Adrenal gland (tissue), 12 donors: ENCODE data around the gene TIPARP. TPM values are rescaled to one million over a fixed set of nuclear protein-coding genes. Genes with fewer than 3 reads are reported as not detected.

Experiments
- DNase-seq, 7 donors: peaks; one replicate each; pipeline ENCODE4 v3.0.0-alpha.2; 2019 to 2020
- H3K27ac ChIP-seq, 5 donors: fragments of 200-600 bp; sonication (generic) in 4 of 5; 1 replicate in 3 of 5; 2 replicates in 2 of 5; pipeline versions ENCODE4 v1.5.1 to v1.8.0; 2016 to 2020; ENCODE audit warnings: mild to moderate bottlenecking in 1 of 5
- H3K27me3 ChIP-seq: fragments of 200-600 bp; 2 replicates; pipeline ENCODE4 v1.8.0; 2021
- H3K36me3 ChIP-seq, 2 donors: fragments of 200-600 bp; replicated peaks in 1 of 2; 1 replicate in 1 of 2; 2 replicates in 1 of 2; pipeline versions ENCODE4 v1.5.1 to v1.8.0; 2018 to 2022
- H3K4me1 ChIP-seq, 2 donors: fragments of 200-600 bp; replicated peaks in 1 of 2; 1 replicate in 1 of 2; 2 replicates in 1 of 2; pipeline versions ENCODE4 v1.5.1 to v1.8.0; 2018 to 2021
- H3K4me3 ChIP-seq, 4 donors: fragments of 200-600 bp; sonication (generic) in 3 of 4; one replicate each; pipeline ENCODE4 v1.5.1; 2016 to 2018
- H3K9me3 ChIP-seq, 3 donors: fragments of 200-600 bp; sonication (generic) in 1 of 3; replicated peaks in 1 of 3; 1 replicate in 2 of 3; 2 replicates in 1 of 3; pipeline versions ENCODE4 v1.5.1 to v1.8.0; 2016 to 2021
- CTCF ChIP-seq, 6 experiments: fragments of 450-650 bp in 4 of 6; fragments of 200-600 bp in 2 of 6; sonication (generic) in 1 of 6; IDR thresholded peaks; 1 replicate in 5 of 6; 2 replicates in 1 of 6; pipeline versions ENCODE4 v1.5.1 to v1.8.0; 2016 to 2021; ENCODE audit warnings: antibody characterized with exemption in 6 of 6, mild to moderate bottlenecking in 2 of 6, moderate library complexity in 1 of 6
- POLR2A ChIP-seq, 2 donors: fragments of 450-650 bp; IDR thresholded peaks; one replicate each; pipeline ENCODE4 v1.6.1; 2017; ENCODE audit warnings: antibody characterized with exemption in 2 of 2, mild to moderate bottlenecking in 2 of 2, moderate library complexity in 1 of 2
- WGBS, 4 donors: extraction: QIAGEN DNeasy Blood & Tissue Kit in 2 of 4; methylation state at CpG; one replicate each; pipeline versions ENCODE4 v1.1.5 to v1.1.7; 2013 to 2017; 5-methylcytosine and 5-hydroxymethylcytosine counted together
- intact Hi-C, 2 donors: fragments of 100-400 bp; cut with DNase I; formaldehyde crosslinking; loops; one replicate each; pipeline versions ENCODE4 v1.14.1 to v1.15.0; 2022 to 2023
- polyA plus RNA-seq, 3 donors: library from polyadenylated mRNA; stranded (reverse); fragments of 200-250 nt in 2 of 3; fragments of 350-450 nt in 1 of 3; fragmentation: Illumina TruSeq in 1 of 3; extraction: RNeasy Lipid Tissue Mini Kit (QIAGEN cat#74804) in 1 of 3; gene quantifications; one replicate each; pipeline ENCODE4 v1.2.3, GENCODE V29; 2013 to 2014
- total RNA-seq, 9 donors: library from RNA; depleted of rRNA in 4 of 9; stranded (reverse); fragments of >200 nt in 4 of 9; fragments of 120-200 nt in 1 of 9; fragmentation: NEBNext Ultra II Directional in 1 of 9; extraction: Animal tissue kit (Norgen Biotek cat#: 25700) in 1 of 9; gene quantifications; one replicate each; pipeline versions ENCODE4 v1.1.0 to v1.2.4, GENCODE V29; 2013 to 2023
- donor health status: healthy with polysubstance abuse.
- donor health status: Bipolar disorder and iron deficiency.
- donor health status: DM: yes; HTN: yes; CAD: no.
- donor health status: DM: no; HTN: no; CAD: no.
- donor health status: DM: no; HTN: no; CAD: no.
- donor health status: DM: yes; HTN: yes; CAD: no.

Gene TIPARP
- total and polyA plus RNA-seq, 12 donors, result 9.5 to 75.5 (median 18.2) TPM

- Histone ChIP-seq H3K36me3 (no peaks in the 10 kb centered on the region), H3K4me3 (no peak overlapping the region), H3K27me3 (no peaks in the 10 kb centered on the region), H3K4me1 (no peaks in the 10 kb centered on the region), H3K9me3 (no peaks in the 10 kb centered on the region), H3K27ac (no peak overlapping the region)
- 70 to 85% (median 78%) methylated on average over 5 of the region's 5 CpGs for WGBS, 4 donors
- intact Hi-C loops, result no loop called here
- no peak for TF ChIP-seq CTCF (IDR thresholded peaks at IDR 0.05)
- TF ChIP-seq POLR2A (IDR thresholded peaks at IDR 0.05), result no peak
- DNase-seq, result no peak
These were observed 74.9 kb downstream of the TIPARP start for GRCh38 chr3:156749244-156749643.

- no peak overlapping the region for H3K4me3 ChIP-seq
These were observed 75.9 kb downstream of the TIPARP start for GRCh38 chr3:156750191-156750873.

GRCh38 chr3:156750874-156751245 is 76.5 kb downstream of the TIPARP start:
- no peak for DNase-seq
- no peak overlapping the region for H3K4me3 ChIP-seq
- no peaks in the 10 kb centered on the region for H3K36me3 ChIP-seq
- no peak for TF ChIP-seq POLR2A (IDR thresholded peaks at IDR 0.05)
- no peak for TF ChIP-seq CTCF (IDR thresholded peaks at IDR 0.05)
- 85 to 96% (median 89%) methylated on average over 4 of the region's 4 CpGs for WGBS, 4 donors
- H3K27me3 ChIP-seq, result no peaks in the 10 kb centered on the region
- H3K4me1 ChIP-seq, result no peaks in the 10 kb centered on the region
- no peaks in the 10 kb centered on the region for H3K9me3 ChIP-seq
- intact Hi-C loops, result no loop called here
- H3K27ac ChIP-seq, result no peak overlapping the region

More at GRCh38 chr3:156750191-156750873, 75.9 kb downstream of the TIPARP start:
- Histone ChIP-seq H3K4me1 (no peaks in the 10 kb centered on the region), H3K9me3 (no peaks in the 10 kb centered on the region), H3K27ac (no peak overlapping the region), H3K36me3 (no peaks in the 10 kb centered on the region), H3K27me3 (no peaks in the 10 kb centered on the region)
- WGBS, 4 donors, result 25 to 49% (median 41%) methylated on average over 2 to 3 of the region's 3 CpGs
- TF ChIP-seq CTCF (IDR thresholded peaks at IDR 0.05), result no peak
- no peak for TF ChIP-seq POLR2A (IDR thresholded peaks at IDR 0.05)
- intact Hi-C loops, result no loop called here
- no peak for DNase-seq

- Histone ChIP-seq H3K9me3 (no peaks in the 10 kb centered on the region), H3K4me3 (no peak overlapping the region), H3K27me3 (no peaks in the 10 kb centered on the region), H3K4me1 (no peaks in the 10 kb centered on the region), H3K27ac (no peak overlapping the region), H3K36me3 (no peaks in the 10 kb centered on the region)
- WGBS, 4 donors, result 48 to 59% (median 53%) methylated on average over 15 of the region's 15 CpGs
- intact Hi-C loops, result no loop called here
- TF ChIP-seq CTCF (IDR thresholded peaks at IDR 0.05) (no peak), POLR2A (IDR thresholded peaks at IDR 0.05) (no peak)
- DNase-seq, result peak in 1 of 7 donors; percentile 13
These were observed 77.2 kb downstream of the TIPARP start for GRCh38 chr3:156751461-156752025.

Other genes with a start within 250 kb of the TIPARP start
- 100 to 1,000 TPM in 7 of 9 donors, 10 to 100 TPM in 2; 93.6 to 479 (median 128) TPM for gene SSR3, start 119.5 kb upstream of the TIPARP start, total RNA-seq
- 100 to 1,000 TPM in 1 of 3 donors, 10 to 100 TPM in 2; 47.1 to 407 (median 84.1) TPM for gene SSR3, start 119.5 kb upstream of the TIPARP start, polyA plus RNA-seq
- 1 to 10 TPM in 7 of 9 donors, under 1 TPM in 2; 0.28 to 2.3 (median 1.8) TPM for gene LEKR1, start 151.8 kb downstream of the TIPARP start, total RNA-seq
- 1 to 10 TPM in 1 of 3 donors, under 1 TPM in 2; 0.30 to 1.1 (median 0.71) TPM for gene LEKR1, start 151.8 kb downstream of the TIPARP start, polyA plus RNA-seq